Choroid plexus epithelial cell (primary cell): ENCODE results near the gene TBX10.

Source experiments
- DNase-seq: peaks from one replicate; pipeline ENCODE4 v3.0.0-alpha.2; 2010; ENCODE audit warnings: low read depth
- H3K4me3 ChIP-seq: 2 replicates; pipeline ENCODE4 v1.5.1; 2011; ENCODE audit warnings: low read depth, mild to moderate bottlenecking, control low read depth, low read length, moderate library complexity
- TF ChIP-seq, protein P1 (sequence below): conservative IDR thresholded peaks from 2 replicates; pipeline ENCODE4 v1.5.1; 2011; ENCODE audit warnings: low read depth, mild to moderate bottlenecking, control low read depth, inconsistent platforms, low read length, moderate library complexity

The TBX10 gene

DNA sequence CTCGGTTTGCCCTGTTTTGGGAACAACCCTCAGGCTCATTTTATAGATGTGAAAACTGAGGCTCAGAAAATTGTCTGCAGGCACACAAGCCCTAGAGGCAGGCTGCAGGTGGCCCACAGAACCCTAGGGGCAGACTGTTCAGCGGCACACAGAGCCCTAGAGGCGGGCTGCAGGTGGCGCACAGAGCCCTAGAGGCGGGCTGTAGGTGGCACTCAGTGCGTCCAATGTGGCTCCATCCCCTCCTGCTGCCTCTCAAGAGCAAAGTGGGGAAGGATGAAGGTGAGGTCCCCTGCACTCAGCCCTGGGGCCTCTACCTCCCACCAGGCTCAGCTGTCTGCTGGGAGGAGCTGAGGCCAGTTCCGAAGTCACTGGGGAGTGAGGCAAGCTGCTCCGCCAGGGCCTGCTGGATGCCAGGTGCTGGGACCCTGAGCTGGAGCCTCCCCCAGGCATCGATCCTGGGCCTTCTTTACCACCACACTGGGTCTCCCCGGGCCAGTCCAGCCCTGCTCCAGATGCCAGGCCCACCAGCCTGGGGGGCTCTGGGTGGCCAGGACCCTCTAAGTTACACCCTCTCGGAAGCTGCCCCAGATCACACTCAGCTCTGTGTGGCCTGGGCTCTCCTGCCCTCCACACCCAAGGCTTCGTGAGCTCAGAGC is 8.7 kb upstream of the TBX10 start:
- no peak for DNase-seq
- TF ChIP-seq, protein P1, sequence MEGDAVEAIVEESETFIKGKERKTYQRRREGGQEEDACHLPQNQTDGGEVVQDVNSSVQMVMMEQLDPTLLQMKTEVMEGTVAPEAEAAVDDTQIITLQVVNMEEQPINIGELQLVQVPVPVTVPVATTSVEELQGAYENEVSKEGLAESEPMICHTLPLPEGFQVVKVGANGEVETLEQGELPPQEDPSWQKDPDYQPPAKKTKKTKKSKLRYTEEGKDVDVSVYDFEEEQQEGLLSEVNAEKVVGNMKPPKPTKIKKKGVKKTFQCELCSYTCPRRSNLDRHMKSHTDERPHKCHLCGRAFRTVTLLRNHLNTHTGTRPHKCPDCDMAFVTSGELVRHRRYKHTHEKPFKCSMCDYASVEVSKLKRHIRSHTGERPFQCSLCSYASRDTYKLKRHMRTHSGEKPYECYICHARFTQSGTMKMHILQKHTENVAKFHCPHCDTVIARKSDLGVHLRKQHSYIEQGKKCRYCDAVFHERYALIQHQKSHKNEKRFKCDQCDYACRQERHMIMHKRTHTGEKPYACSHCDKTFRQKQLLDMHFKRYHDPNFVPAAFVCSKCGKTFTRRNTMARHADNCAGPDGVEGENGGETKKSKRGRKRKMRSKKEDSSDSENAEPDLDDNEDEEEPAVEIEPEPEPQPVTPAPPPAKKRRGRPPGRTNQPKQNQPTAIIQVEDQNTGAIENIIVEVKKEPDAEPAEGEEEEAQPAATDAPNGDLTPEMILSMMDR, result peak; percentile 18
- H3K4me3 ChIP-seq, result no peak overlapping the region

- DNase-seq, result no peak
- TF ChIP-seq, protein P1, result no peak
- no peak overlapping the region for H3K4me3 ChIP-seq
Measured at GRCh38 chr11:67647471-67647870, 7.9 kb upstream of the TBX10 start.

- DNase-seq, result no peak
- H3K4me3 ChIP-seq, result no peak overlapping the region
- TF ChIP-seq, protein P1, result no peak
Measured at GRCh38 chr11:67646535-67647336, 7.2 kb upstream of the TBX10 start.

- no peak overlapping the region for H3K4me3 ChIP-seq
- no peak for DNase-seq
- TF ChIP-seq, protein P1, result no peak
Measured at GRCh38 chr11:67645521-67646461, 6.2 kb upstream of the TBX10 start.

DNA sequence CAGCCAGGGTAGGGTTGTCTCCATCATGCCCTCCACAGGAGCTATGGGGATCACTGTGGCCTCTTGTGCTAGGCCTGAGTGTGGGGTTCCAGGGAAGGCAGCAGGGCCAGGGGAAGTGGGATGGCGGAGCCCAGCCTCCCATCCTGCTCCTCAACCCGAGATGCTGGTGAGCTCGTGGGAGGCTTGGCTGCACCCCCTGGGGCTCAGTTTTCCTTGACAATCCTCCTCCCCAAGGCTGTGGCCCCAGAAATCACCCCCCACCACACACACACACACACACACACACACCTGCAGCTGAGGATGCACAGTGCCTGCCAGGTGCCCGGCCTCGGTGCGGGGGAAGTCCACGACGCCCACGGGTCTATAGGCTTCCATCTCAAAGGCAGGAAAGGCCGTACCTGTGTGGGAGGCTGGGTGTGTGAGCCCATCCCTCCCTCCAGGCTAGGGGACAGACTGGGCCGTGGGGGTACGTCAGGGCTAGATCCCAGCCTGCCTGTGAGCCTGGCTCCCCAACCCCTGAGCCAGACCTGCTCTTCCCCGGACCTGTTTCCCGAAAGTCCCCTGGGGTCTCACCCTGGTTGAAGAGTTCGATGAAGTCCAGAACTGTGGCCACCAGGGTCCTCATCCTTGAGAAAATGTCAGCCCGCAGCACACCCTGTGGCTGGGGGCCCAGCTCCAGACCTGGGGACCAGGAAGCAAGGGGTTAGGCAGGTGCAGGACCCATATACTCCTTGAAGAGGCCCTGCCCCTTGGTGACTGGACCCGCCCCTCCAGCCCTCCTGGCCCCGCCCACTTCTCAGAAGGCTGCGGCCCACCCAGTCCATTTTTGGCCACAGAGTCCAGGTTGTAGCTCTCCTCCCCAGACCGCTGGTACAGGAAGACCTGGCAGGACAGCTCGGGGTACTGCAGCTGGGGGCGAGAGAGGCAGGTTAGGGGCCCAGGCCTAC is 5.2 kb upstream of the TBX10 start:
- TF ChIP-seq, protein P1, result no peak
- H3K4me3 ChIP-seq, result no peak overlapping the region
- no peak for DNase-seq

DNA sequence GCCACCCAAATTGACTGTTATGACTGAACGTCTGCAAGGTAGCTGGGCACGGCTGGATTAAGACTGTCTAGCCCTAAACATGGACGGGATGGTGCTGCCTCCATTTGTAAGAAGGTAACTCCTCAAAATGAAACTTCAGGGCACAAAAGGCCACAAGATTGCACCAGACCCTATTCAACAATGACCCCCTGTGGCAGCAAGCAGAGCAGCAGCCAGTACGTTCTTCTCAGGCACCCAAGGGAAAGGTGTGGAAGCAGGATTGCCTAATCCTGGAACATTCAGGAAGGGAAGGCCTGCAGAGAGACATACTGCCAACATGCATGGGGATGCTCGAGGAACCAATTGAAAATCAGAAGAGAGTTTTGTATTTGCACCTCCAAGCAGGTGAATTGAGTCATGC is 4.5 kb upstream of the TBX10 start:
- DNase-seq, result peak; percentile 24
- TF ChIP-seq, protein P1, result peak; percentile 45
- H3K4me3 ChIP-seq, result no peak overlapping the region
